ENCODE results near the gene COQ10B. TPM values are rescaled to one million over a fixed set of nuclear protein-coding genes. Genes with fewer than 3 reads are reported as not detected.

Gene COQ10B
- total RNA-seq, 1 donor from 2014 or later = 23.0 TPM

DNA sequence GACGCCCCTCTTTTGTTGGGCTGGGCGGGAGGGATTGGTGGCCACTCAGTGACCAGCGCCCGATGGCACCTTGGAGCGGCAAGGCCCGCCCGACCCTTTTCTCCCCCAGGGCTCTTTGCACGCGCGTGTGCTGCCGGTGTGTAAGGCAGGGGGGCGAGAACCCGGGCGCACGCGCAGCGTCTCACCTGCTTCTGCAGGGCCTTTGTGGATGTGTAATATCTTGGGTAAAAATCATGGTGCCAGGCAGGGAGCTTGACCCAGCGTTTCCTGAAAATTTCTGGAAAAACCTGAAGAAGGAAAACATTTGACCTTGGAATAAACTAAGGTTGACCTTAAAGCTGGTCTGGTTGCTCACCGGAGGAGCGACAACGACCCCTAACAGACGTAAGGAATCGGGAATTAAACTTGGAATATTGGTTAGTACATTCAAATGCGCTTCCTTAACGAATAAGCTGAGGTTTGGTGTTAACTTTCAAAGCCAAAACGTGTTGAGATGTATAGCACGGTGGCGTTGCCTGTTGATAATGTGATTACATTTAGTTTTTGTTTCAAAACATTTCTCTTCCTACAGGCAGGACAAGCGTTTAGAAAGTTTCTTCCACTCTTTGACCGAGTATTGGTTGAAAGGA lies 47.3 kb downstream of the COQ10B start:
- DNase-seq (ENCODE audit: low spot score) = no peak

DNA sequence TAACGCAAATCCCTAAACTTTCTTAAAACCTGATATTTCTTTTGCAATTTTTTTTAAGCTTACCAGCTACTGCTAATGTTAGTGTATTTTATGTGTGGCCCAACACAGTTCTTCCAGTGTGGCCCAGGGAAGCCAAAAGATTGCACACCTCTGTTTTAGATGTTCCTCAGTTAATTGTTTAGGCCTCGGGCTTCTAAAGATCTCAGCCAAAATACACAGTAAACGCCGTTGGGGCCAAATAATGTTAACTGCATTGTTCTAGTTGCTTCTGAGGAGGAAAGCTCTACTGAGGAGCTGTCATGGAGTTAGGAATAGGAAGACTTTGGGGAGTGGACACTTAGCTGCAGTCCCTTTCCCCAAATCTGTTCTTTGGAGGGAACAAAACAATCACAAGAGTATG lies 48.8 kb downstream of the COQ10B start:
- DNase-seq (ENCODE audit: low spot score) = no peak

DNA sequence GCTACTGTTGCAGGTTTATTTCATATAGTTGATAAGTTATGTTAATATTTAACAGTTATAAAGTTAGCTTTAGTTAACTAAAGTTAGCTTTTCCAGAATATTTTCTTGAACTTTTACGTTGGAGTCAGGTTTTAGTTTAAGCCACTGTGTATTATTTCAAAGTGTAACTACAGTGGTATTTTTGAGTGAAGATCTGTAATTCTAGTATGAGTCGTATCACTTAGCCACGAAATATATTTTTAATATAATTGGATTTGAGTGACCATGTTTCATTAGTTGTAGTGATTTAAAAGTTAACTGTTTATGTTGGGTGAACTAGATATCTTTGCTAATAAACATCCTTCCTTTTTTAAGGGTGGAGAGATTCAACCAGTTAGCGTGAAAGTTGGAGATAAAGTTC lies 49.3 kb downstream of the COQ10B start:
- no peak for DNase-seq (ENCODE audit: low spot score)

DNA sequence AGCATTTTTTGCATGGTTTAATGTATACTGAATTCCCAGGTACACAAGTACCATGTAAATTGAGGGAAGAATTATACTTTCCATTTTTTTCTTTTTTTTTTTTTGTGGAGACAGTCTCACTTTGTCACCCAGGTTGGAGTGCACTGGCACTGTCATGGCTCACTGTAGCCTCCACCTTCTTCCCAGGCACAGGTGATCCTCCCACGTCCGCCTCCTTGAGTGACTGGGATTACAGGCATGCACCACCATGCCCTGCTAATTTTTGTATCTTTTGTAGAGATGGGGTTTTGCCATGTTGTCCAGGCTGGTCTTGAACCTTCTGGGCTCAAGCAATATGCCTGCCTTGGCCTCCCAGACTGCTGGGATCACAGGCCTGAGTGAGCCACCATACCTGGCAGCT lies 50.6 kb downstream of the COQ10B start:
- DNase-seq (ENCODE audit: low spot score) = no peak

DNA sequence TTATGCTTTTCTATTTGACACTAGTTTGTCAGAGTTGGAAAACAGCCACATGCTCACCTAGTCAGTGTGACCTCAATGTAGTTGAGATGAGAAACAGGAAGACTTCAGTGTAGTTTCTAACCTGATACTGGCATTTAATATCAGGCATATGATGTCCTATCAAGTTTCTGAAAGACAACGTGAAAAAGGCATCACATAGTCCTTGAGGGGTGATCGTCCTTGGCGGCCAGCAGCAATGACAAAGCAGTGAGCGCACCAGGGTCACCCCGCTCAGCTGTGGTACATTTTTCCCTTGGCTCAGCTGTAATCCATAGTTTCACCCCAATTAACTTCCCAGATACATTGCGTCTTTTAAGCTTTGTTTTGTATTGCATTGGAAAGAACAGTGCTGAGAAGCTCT lies 51.2 kb downstream of the COQ10B start:
- no peak for DNase-seq (ENCODE audit: low spot score)

DNA sequence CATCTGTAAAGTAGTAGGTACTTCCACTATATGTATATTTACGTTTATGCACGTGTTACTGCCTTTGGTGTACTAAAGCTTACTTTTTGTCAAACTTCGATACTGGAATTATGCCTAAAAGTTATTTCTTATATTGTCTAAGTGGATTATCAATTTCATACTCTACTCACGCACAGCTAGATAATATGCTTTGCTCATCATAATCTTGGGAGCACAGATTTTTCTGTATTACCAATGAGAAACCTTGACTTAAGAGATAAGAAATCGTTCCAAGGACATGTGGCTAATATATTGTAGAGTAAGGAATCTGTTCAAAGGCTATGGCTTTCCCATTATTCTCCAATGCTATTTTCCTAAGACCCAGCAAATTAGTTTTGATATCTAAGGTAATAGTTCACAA lies 53.3 kb downstream of the COQ10B start:
- no peak for DNase-seq (ENCODE audit: low spot score)

DNA sequence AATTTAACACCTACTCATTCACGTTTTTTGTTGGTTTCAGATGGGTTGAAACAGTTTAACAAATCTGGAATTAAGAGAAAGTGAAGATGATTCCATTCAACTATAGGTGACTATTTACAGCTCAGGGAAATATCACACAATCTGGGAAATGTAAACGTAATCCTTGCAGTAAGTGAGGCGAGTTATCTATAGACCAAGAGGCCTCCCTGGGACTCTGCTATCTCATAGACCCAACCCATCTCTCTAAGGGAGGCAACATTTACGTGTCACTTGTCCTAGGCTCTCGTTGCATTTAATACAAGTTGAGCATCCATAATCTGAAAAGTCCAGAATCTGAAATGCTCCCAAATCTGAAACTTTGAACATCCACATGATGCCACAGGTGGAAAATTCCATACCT lies 60.6 kb downstream of the COQ10B start:
- DNase-seq (ENCODE audit: low spot score) = no peak

DNA sequence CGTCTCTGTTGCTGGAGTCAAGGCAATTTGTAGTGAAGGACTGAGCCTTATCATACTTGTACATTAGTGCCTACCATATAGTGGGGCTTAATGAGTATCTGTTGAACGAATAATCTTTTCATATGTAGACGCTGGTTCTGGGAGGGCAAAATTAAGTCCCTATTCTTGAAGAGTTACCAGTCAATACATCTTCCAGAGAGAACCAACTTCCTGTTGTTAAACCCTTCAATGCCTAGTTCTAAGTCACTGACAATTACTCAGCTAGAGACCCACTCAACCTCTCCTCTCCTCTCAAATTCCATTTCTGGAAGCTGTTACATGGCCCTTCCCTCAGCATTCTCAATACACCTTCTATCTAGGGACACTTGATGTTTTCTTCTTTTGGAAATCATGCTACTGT lies 61.4 kb downstream of the COQ10B start:
- DNase-seq (ENCODE audit: low spot score) = no peak

DNA sequence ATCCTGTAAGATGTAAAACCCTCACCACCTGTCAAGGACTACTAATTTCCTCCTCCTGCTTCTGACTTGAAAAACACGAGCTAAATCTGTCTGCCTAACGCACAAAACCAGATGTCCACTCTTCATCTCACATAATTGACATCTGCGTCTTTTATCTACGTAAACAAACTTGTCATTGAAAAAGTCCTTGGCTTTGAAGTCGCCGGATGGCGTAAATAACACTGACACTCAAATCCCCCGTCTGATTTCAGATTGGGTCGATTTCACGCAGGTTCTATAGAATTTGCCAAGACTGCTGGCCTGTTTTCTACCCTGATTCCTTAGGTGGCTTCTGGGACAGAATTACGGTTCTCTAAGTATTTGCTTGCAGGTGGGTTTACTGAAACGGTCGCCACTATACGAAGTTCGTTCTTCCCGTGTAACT lies 62.0 kb downstream of the COQ10B start:
- no peak for DNase-seq (ENCODE audit: low spot score)

DNA sequence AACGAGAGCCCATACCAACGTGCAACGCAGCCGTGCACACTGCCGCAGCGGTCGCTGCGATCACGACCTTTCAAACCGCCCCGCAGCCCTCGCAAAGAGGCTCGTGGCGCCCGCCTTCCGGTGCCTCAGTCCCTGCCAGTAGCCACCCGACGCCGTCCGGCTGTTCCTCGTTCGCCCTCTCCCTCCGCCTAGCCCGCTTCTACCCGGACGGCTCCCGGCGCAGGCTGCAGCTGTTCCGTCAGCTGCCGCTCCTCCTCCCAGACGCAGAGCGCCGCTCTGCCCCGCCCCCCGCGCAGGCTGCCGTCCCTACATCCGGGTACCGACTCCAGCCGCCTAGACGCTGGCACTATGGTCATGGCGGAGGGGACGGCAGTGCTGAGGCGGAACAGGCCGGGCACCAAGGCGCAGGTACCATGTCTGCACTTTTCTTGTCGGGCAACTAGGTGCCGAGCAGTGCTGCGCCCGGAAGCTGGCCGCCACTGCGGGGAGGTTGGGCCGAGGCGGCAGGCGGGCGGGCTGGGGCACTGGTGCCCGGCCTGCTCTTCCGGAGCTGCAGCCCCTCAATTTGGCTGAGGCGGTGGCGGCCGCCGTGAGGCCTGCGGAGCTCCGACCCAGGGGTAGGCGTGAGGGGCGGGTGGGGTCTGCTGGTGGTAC lies 62.5 kb downstream of the COQ10B start, which contains the start of gene MOB4:
Gene MOB4, plus strand, starts transcription at position 328 of the 654 bp plus-strand sequence. Its CDS starts 21 bp downstream, at position 349.
- peak; percentile 97 for DNase-seq (ENCODE audit: low spot score)

DNA sequence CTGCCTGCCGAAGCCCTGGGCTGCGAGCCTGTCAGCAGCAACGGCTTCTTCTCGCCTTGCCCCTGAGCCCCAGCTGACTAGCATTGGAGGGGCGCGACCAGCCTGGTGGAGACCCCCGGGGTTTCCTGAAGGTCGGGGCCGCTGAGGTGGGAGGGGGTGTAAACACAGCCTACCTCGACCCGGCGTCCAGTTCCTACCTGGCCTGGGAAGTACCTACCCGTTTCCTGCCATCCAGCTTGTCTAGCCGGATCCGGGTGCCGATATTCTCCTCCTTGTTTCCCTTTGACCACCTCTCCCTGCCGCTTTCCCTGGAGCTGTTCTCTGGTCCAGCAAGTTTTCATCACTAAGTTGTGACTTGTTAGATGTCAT lies 63.0 kb downstream of the COQ10B start:
- peak; percentile 50 for DNase-seq (ENCODE audit: low spot score)

DNA sequence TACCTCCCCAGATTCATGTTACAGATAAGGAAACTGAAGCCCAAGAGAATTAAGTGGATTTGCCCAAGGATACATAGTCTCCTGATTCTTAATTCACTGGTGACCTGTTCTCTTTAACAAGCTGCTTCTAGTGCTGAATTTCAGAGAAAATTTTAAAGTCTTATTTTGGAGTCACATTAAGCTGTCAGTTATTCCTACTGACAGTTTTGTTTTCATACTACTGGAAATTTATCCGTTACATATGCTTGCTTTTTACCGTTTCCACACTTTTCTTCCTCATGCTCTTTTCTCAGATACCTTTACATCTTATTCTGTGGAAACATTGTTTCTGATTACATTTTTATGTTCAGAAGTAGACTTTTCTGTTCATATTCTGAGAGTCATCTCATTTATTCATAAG lies 63.8 kb downstream of the COQ10B start:
- DNase-seq (ENCODE audit: low spot score) = no peak

Other genes starting within 250 kb of the COQ10B start
- gene ANKRD44, start 142.8 kb upstream of the COQ10B start, total RNA-seq = 36.1 TPM
- 313 TPM for gene SF3B1, start 18.5 kb upstream of the COQ10B start, total RNA-seq
- 201 TPM for gene HSPD1, start 46.3 kb downstream of the COQ10B start, total RNA-seq
- gene HSPE1, start 46.8 kb downstream of the COQ10B start, total RNA-seq = 101 TPM
- 22.8 TPM for gene MOB4, start 62.5 kb downstream of the COQ10B start, total RNA-seq
- 7.0 TPM for gene RFTN2, start 222.0 kb downstream of the COQ10B start, total RNA-seq